Urothelium cell line (cell line): Measurements from ENCODE around the gene USP31.

Experiments
- DNase-seq: peaks from one replicate; pipeline ENCODE4 v3.0.0; 2011; ENCODE audit warnings: low spot score, mixed read lengths
- FAIRE-seq: peaks from 2 replicates; lab custom pipeline; 2011; peaks lifted over from hg19 to GRCh38; lab: Jason Lieb, UNC

Gene USP31

GRCh38 chr16:23149267-23149992 lies at the start of gene USP31:
Gene USP31, minus strand, starts transcription at chr16:23149452. Its CDS starts 182 bp downstream, at chr16:23149270.
- FAIRE-seq (peak; percentile 40), DNase-seq (peak; percentile 88)

DNA sequence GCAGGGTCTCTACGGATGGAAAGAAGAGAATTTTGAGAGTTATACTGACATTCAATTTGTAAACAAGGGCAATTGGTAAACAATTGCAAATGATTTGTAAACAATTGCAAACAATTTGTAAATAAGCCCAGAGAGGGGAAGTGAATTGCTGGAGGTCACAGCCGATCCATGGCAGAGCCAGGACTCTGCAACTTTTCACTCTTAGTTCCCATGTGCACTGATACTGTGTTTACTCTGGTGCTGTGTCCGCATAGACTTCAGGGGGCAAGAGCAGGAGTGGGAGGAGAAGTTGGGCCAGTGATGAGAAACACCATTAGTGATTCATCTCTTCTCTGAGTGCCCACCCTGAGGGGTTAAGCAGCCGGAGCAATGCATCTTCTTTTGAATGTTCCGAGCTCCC lies 47.3 kb upstream of the USP31 start:
- no peak for DNase-seq
- no peak for FAIRE-seq

GRCh38 chr16:23195366-23195978 lies 46.2 kb upstream of the USP31 start:
- DNase-seq (no peak), FAIRE-seq (no peak)

DNA sequence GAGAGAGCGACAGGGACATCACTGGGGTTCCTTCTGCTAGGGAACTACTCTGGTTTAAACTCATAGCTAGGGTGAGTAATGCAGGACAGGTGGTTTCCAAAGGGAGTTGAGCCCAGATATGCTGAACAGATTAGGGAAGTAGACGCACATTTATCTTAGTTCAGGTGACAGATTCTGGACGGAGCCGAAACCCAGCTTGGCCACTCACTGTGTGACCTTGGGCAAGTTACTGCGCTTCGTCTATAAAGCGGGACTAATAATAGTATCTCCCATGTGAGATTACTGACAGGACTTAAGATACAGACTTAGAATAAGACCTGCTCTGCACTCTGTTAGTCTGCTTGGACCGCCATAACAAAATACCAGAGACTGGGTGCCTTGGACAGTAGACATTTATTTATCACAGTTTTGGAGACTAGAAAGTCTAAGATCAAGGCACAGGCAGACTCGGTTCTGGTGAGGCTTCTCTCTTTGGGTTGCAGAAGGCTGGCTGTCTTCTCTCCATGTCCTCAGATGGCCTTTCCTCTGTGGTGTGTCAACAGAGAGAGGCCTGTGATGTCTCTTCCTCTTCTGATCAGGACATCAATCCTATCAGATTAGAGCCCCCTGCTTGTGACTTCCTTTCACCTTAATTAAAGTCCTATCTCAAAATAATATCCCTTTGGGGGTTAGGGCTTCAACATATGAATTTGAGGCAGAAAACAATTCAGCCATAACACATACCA lies 45.4 kb upstream of the USP31 start:
- no peak for FAIRE-seq
- DNase-seq, result no peak

- DNase-seq (no peak), FAIRE-seq (no peak)
These were observed 39.7 kb upstream of the USP31 start for GRCh38 chr16:23188911-23189310.

GRCh38 chr16:23187341-23187740 lies 38.1 kb upstream of the USP31 start:
- FAIRE-seq (no peak), DNase-seq (no peak)

- DNase-seq, result no peak
- FAIRE-seq, result no peak
These were observed 36.9 kb upstream of the USP31 start for GRCh38 chr16:23186171-23186570.

DNA sequence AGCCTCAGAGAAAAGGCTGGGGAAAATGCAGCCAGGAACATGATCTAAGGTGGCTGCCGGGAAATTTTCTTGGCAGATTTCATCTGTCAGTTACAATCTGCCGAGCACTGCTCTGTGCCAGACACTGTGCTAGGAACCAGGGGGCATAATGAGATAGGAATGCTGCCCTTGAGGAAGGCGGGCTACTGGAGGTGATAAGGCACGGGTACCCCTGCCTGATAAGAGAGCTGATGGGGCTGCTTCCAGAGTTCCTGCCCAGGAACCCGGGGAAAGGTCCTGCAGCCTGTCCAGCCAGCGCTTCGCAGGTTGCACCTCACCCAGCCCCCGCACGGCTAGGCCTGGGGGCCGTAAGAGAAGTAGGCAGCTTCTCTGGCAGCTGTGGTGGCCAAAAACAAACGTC lies 36.4 kb upstream of the USP31 start:
- no peak for DNase-seq
- FAIRE-seq, result no peak

- DNase-seq, result no peak
- FAIRE-seq, result no peak
These were observed 34.3 kb upstream of the USP31 start for GRCh38 chr16:23183543-23183862.

GRCh38 chr16:23182679-23183542 lies 33.7 kb upstream of the USP31 start, which contains the start of gene SCNN1G:
Gene SCNN1G, plus strand, starts transcription at chr16:23182745. Its CDS starts 3,527 bp downstream, at chr16:23186272.
- DNase-seq, result no peak
- no peak for FAIRE-seq

DNA sequence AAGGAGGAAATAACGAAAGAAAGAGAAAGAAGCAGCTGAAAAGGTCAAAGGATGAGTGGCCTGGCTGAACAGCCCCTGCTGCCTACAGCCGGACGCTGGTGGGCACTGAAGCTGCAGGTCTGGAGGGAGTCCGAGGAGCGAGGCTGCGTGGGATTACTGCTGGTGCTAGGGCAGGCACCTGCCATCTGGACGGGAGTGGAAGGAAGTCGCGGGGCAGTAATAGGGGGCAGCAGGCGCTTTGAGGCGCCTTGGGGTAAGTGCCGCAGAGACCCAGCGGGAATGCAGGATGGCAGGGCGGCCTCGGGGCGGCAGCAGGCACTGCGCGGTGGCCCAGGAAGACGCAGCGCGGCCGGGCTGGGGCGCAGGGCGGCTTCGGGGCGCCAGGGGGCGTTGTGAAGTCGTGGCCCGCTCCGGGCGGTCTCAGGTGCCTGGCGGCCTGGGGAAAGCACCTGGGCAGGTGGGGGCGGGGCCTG lies 33.0 kb upstream of the USP31 start:
- FAIRE-seq, result no peak

GRCh38 chr16:23181506-23181905 lies 32.3 kb upstream of the USP31 start:
- no peak for FAIRE-seq
- DNase-seq, result no peak

More for the DNA sequence above, 33.0 kb upstream of the USP31 start:
- DNase-seq, result no peak

DNA sequence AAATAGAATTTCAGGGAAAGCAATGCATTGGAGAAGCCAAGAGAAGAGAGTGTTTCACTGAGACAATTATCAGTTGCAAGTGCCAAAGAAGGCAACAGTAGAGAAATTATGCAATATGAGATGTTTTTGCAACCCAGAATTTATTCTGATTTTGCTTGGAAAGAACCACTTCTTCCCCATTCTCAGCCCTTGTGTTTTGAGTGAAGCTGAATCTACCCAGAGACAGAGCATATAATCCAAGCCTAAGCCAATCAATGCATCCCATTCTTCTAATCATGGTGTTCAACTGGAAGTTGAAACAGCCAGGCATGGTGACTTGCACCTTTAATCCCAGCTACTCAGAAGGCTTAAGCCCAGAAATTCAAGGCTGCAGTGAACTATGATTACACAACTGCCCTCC lies 26.4 kb upstream of the USP31 start:
- FAIRE-seq, result no peak
- DNase-seq, result no peak

GRCh38 chr16:23174622-23175021 lies 25.4 kb upstream of the USP31 start:
- DNase-seq (peak; percentile 31), FAIRE-seq (no peak)

DNA sequence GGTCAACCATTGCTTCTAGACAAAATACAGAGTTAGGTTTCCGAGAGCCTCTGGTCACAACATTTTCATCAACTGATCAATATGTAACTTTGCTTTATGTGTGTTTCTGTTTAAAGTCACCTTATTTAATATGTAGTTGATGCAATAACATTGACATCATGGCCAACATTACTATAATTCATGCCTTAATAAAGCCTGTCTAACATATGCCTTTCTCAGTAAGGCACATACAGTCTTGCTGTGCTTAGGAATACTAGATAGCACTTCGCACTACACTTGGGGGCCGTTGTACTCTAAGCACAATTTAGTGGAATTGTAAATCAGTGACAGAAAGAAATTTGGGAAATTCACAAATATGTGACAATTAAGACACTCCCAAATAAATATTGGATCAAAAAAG lies 23.7 kb upstream of the USP31 start:
- DNase-seq (no peak), FAIRE-seq (no peak)

GRCh38 chr16:23172583-23172982 lies 23.3 kb upstream of the USP31 start:
- DNase-seq (no peak), FAIRE-seq (no peak)

DNA sequence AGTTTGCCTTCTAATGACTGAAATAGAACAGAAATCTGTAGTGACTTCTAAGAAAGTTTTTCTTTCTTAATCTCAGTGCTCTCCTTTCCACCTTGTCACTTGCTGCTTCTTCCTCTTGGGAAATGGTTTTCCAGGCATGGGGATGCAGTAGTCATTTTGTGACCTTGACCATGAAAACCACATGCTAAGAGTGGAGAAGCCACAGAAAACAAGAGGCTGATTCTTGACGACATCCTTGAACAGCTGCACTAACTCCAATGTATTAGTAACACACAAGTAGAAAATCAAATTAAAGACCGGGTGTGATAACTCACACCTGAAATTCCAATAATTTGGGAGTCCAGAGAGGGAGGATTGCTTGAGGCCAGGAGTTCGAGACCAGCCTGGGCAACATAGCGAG lies 15.5 kb upstream of the USP31 start:
- DNase-seq (no peak), FAIRE-seq (no peak)

GRCh38 chr16:23163921-23164320 lies 14.7 kb upstream of the USP31 start:
- DNase-seq, result no peak
- FAIRE-seq, result no peak

DNA sequence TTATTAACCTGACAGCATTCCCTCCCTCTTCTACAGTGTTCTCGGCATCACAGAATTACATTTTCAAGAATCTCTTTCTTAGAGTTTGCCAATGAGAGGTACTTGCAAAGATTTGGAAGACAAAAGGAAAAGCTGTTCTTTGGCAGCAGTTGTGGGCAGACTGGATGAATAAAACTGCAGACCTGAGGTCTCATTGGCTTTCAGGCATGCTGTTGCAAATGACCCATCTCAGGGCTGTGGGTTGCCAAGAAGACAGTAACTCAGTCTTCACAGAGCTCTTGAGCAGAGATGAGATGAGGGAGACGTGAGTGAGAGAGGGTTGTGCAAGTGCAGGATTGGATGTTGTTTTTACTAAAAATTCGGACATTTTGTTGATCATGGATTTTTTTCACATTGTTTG lies 11.3 kb upstream of the USP31 start:
- DNase-seq, result no peak

GRCh38 chr16:23160082-23160481 lies 10.8 kb upstream of the USP31 start:
- no peak for FAIRE-seq
- no peak for DNase-seq

More for the DNA sequence above, 11.3 kb upstream of the USP31 start:
- no peak for FAIRE-seq

DNA sequence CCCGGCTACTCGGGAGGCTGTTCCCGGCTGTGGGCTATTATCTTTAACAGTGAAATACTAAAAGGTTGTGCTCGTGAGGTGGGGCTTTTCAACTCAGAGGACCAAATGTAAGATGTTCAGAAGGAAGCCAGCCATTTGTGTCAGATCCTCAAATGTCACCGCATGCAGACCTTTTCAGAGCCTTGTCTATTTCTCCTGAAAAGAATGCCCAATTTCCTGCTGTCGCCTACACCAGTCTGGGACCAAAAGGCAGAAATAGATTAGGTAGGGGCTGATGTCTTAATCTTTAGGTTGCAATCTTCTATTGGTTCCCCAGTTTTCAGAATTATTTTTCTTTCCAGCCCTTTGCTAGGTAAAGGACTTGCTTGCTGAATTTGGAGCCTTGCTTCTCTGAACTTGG lies 8.9 kb upstream of the USP31 start:
- no peak for FAIRE-seq
- DNase-seq, result no peak
